ENCODE measurements around the gene TRMT2A.

DNA sequence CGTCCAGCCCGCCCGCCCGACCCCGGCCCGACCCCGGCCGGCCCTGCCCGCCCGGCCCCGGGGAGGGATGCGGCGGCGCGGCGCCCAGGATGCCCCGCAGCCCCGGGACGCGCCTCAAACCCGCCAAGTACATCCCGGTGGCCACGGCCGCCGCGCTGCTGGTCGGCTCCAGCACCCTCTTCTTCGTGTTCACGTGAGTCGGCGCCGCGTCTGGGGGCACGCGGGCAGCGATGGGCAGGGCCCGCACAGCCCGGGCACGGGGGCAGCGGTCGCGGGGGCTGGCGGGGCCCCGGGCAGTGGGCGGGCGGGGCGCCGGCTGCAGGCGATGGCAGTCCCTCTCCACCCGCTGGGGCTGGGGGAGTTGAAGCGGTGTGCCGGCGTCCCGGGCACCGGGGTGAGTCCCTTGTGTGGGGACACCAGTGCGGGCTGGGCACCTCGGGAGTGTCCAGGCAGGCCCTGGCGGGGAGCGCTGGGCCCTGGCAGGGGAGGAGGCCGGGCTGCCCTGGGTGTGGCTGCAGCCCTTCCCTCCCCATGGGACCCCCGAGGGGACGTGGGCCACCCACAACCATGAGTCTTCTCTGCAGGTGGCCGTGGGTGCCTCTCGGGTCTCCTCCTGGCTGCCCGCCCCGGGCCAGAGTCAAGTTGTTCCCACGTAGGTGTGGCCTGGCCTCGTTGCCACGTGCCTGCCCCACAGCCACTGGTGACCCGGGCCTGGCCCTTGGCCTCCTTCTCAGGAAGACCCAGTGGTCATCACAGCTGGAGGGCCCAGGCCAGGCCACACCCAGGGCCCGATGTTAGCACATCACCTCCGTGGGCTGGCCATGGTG, 15.0 kb upstream of the TRMT2A start:
- TF ChIP-seq, protein P1, sequence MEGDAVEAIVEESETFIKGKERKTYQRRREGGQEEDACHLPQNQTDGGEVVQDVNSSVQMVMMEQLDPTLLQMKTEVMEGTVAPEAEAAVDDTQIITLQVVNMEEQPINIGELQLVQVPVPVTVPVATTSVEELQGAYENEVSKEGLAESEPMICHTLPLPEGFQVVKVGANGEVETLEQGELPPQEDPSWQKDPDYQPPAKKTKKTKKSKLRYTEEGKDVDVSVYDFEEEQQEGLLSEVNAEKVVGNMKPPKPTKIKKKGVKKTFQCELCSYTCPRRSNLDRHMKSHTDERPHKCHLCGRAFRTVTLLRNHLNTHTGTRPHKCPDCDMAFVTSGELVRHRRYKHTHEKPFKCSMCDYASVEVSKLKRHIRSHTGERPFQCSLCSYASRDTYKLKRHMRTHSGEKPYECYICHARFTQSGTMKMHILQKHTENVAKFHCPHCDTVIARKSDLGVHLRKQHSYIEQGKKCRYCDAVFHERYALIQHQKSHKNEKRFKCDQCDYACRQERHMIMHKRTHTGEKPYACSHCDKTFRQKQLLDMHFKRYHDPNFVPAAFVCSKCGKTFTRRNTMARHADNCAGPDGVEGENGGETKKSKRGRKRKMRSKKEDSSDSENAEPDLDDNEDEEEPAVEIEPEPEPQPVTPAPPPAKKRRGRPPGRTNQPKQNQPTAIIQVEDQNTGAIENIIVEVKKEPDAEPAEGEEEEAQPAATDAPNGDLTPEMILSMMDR (conservative IDR thresholded peaks at IDR 0.05; ENCODE audit: low read depth, low read length): no peak
- no peak for TF ChIP-seq EZH2 (IDR thresholded peaks at IDR 0.05; ENCODE audit: borderline replicate concordance, low read depth, low read length, poor library complexity, severe bottlenecking)
